Activated naive CD8-positive, alpha-beta T cell treated with anti-CD3 and anti-CD28 coated beads, Interleukin-2, amount 50 U/mL, for 16 hours (primary cell): Measurements from ENCODE around the gene SLC25A11.
A peak's percentile ranks its signal among the peaks of the same experiment; 100 is the strongest.

Experiments
- DNase-seq: peaks from one replicate; pipeline ENCODE4 v3.0.0-alpha.2; 2020; ENCODE audit warnings: low read depth, low spot score

SLC25A11 gene, protein sequence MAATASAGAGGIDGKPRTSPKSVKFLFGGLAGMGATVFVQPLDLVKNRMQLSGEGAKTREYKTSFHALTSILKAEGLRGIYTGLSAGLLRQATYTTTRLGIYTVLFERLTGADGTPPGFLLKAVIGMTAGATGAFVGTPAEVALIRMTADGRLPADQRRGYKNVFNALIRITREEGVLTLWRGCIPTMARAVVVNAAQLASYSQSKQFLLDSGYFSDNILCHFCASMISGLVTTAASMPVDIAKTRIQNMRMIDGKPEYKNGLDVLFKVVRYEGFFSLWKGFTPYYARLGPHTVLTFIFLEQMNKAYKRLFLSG

DNA sequence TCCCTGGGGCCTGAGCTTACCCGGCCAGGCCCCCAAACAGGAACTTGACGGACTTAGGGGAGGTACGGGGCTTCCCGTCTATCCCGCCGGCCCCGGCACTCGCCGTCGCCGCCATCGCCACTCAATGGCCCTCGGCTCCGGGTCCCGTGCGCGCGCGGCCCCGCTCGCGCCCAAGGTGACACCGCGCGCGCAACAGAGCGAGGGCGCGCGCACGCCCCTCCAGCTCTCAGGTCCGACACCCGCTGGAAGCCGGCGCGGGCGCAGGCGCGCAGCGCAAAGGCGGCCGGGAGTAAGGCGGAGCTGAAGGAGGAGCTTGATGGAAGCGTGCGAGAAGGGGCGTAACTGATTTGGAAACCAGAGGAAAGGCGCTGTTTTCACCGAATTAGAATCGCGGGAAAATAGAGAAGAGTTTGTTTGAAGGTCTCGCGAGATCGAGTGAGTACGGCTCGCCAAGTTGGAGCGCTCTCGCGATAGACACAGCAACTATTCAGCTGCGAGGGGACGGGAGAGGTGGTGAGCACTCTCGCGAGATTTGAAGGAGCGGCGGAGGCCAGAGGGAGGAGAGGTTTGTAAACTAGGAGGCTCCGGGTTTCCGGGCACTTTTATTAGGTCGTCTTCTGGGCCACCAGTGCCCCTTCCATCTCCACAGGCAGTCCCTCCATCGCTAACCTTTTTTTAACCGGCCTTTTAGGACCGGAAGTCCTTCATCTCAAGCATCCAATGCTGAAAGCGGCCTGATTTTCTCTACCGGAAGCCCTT is at the start of gene SLC25A11, which contains the start of gene RNF167:
SLC25A11 (minus strand) TSS at position 251 of the 759 bp plus-strand sequence; CDS start at position 115, 136 bp downstream.
RNF167 (plus strand) TSS at position 473 of the 759 bp plus-strand sequence. CDS start 642 bp downstream, outside the sequence.
- DNase-seq = peak; percentile 94

DNA sequence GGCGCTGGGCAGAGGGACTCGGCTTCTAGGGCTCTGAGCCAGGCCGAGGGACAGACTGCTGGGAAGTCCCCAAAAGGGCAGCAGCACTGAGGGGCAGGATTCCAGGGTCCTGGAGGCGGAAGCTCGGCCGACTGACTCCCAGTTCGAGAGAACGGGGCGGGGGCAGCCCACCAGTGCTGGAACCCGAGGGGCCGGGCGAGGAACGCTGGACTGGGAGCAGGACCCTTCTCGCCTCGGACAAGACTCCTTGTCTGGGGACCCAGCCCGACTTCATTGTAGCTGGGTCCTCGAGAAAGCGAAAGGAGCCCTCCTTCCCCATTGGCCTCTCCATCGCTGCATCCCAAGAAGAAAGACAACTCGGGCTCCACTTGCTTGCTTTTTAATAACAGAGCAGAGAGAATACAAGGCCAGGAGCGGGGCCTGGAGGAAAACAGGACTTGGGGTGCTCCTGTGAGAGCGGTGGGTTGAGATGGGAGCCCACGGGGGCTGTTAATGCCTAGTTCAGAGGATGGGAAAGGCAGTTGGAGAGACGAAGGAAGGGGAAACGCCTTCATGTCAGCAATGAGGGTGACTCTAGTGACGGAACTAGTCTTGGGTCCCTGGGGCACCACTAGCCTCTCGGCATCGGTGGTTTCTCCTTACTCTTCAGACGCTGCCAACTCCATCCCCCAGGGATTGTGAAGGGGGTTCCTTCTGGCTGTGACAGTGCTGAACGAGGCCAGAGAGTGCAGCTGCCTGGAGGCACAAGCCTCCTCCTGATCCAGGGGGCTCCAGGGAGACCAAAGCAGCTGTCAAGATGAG is 48.1 kb upstream of the SLC25A11 start:
- DNase-seq = no peak

DNA sequence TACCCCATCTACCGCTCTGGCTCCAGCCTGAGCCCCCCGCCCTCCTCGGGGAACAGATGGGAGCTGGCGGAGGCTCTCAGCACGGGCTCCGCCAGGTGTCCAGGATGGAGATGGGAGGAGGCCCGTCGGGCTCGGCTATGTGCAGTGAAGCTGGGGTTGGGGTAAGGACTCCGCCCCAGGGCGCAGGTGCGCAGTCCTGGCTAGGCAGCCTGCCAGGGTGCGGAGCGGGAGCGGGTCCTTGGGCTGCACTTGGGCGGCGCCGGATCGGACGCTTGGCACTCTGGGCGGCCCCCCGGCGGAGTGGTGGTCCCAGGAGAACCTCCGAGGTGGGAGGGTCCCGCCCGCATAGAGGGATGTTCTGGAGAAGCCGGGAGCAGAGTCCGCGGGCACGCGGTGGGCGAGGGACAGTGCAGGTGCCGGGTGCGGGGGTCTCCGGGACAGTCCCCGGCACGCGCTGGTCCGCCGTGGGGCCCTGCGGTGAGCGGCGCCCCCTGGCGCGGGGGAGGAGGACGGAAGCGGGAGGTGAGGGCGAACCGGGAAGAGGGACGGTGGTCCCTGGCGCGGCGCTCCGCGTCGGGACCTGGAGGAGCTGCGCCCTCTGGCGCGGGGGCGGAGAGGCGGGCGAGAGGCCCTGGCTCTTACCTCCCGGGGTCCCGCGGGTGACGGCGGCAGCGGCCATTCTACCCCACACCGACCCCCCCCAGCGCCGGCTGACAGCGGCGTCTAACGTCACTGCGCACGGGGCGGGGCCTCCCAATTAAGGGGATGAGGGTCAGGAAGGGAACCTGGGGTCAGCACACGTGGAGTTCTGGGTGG is 47.3 kb upstream of the SLC25A11 start, which contains the start of gene CAMTA2:
CAMTA2 (minus strand) TSS at position 725 of the 816 bp plus-strand sequence. CDS start 1,453 bp downstream, outside the sequence.
- DNase-seq = peak; percentile 76

DNA sequence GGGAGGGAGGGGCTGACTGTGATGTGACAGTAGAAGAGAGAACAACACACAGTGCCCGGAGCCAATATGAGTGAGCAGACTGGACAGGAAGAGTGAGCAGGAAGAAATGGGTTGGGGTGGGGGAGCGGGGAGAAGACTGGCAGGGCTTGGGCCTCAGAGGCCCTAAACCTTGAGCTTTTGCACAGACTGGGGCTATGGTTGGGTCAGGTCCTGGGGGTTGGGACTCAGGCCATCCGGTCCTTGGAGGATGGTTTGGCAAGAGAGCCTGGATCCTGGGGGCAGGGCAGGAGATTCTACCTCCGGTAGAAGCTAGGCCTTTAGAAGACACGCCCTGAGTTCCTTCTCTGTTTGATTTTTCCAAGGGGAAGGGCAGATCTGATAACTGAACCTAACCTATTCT is 46.6 kb upstream of the SLC25A11 start:
- no peak for DNase-seq

DNA sequence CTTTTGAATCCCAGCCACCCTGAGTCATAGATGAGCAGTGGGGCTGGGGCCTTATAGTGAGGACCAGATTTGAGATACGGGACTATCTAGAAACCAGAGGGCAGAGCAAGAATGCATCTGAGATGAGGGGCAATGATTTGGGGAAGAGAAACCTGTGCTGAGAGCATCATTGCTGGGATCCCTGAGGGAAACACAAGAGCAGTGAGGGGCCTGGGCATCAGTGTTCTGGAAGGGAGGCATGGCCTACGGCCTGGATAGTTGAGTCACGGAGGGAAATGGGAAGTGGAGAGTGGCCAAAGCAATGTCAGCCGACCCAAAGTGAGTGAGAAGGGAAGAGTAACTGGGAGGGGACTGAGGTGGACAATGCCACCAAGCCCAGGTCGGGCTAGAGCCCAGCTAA is 42.5 kb upstream of the SLC25A11 start:
- no peak for DNase-seq

DNA sequence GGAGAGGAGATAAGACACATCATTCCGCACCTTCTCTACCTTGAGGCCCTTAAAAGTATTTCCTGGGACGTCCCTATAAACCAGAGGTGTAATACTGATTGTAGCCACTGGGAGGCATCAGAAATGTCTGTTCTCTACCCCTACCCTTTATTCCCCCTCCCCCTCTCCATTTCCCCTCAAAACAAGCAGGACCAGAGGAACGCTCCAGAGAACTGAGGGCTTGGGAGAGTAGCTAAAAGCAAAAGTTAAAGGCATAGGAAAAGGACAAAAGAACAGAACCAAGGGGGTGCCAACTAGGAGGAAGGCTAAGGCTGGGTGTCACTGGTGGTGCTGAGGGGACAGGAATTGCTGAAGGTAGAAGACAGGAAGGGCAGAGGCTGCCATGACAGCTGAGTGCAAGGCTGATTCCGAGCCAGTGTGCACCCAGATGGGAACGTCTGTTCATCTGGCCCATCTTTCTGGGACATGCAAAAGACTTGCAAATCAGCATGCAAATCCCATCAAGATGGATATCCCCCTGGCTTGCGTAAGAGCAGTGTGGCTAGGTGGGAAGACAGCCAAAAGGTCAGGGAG is 40.9 kb upstream of the SLC25A11 start:
- no peak for DNase-seq

DNA sequence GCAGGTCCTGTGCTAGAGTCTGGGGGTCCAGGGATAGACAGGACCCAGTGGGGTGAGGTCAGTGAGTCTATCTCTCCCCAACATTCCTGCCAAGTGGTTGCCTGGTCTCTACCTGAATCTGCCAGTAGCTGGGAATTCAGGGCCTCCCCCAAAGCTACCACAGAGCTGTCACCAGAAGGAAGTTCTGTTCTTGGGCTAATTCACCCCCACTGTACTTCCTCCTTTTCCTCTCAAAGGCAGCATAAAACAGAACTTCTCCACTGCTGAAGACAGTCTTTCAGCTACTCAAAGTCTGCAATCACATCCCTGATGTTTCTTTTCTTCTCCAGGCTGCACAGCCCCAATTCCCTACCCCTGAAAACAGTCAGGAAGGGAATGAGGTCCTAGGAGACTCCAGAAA is 38.9 kb upstream of the SLC25A11 start:
- no peak for DNase-seq

DNA sequence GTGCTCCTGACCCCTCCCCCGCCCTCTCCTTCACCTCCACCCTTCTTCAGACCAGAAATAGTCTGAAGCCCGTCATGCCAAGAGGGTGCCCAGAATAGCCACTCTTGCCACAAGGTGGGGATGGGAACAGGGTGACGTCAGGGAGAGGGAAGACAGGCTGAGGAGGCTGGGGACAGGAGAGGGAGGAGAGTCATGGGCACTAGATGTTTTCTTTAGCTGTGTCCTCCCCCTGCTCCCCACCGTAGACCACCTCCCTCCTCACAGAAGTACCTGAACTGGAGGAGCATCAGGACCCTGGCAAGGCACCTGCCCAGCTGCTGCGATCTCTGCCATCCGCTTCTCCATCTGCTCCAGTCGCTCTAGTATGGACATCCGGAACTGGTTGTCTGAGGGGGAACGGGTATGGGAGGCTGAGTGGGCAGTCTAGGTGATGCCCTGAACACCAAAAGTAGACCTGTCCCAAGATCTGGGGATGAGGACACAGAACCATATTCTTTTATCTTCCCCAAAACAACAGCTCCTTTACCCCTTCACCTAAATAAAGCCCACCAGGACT is 34.3 kb upstream of the SLC25A11 start:
- DNase-seq = no peak

DNA sequence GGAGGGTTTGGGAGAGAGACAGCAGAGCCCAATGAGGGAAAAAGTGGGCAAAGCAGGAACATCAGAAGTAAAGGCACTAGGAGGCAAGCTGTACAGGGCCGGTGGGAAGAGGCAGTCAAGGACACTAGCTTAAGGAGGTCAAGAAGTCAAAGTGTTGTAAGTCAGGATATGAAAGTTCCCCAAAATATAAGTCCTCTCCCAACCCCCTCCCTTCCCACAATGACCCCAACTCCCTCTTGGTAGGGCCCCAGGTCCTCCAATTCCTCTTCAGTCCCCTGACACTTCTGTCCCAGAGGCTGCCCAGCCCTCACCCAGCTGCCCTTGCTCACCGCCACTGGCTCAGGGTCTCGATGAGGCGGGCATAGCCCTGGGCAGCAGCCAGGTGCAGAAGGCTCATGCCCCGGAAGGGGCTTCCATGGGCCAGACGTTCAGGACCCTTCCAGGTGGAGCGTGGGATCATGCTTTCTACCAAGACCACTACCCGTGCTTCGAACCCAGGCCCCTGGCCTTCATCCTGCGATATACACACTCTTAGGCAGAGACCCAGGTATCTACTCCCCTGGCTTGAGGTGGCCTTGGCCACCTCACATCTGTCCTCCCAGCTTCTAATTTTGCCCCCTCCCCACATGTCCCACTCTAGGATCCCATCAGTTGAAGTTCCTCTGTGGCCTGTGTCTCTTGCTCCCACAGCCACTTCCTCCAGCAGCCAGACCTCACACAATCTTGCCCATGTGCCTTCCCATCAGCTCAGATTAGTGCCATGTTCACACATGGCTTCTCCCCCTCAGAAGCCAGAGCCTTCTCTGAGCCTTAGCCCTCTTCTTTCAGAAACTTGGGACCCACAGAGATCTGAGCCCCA is 33.6 kb upstream of the SLC25A11 start:
- DNase-seq = no peak

DNA sequence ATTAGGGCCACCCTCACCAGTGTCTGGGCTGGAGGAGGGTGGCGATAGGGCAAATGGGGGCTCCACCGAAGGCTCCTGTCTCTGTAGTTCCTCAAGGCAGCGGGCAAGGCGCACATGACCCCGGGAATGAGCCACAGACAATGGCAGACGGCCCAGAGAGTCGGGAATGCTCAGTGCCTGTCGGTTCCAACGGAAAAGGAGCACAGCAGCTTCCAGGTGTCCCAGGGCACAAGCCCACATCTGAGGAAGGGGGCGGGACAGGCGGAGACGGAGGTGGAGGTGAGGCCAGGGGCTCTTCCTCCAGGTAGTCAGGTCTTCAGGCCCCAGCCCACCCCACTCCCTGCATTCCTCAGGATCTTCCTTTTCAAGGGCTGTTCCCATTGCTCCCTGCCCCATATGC is 32.9 kb upstream of the SLC25A11 start:
- no peak for DNase-seq

DNA sequence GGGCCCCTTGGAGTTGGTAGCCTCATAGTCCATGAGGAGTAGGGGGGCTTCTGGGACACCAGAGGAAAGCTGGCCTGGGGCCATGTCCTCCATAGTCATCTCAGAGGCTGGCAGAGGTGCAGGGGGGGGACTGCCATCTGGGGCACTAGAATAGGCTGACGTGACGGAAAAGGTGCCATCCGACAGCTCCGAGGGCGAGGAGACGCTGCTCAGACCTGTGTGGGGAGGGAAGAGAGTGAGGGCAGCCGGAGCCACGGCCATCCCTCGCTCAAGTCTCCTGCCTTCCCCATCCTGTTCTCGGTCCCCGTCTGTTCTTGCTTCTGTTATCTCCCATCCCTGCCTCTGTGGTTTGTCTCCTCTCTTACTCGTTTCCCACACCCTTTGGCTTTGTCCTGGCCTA is 32.5 kb upstream of the SLC25A11 start:
- DNase-seq = no peak

DNA sequence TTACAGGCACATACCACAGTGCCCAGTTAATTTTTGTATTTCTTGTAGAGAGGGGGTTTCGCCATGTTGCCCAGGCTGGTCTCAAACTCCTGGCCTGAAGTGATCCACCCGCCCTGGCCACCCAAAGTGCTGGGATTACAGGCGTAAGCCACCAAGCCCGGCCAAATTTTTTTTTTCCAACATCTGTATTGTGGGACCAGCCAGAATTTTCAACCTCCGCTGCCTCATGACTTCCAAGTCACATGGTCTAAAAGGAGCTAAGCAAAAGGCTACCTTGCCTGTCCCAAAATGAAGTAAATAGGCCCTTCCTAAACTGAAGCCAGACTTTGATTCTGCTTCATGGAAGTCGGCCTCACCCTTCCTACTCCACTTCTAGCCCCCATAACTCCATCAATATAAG is 32.0 kb upstream of the SLC25A11 start:
- DNase-seq = no peak

DNA sequence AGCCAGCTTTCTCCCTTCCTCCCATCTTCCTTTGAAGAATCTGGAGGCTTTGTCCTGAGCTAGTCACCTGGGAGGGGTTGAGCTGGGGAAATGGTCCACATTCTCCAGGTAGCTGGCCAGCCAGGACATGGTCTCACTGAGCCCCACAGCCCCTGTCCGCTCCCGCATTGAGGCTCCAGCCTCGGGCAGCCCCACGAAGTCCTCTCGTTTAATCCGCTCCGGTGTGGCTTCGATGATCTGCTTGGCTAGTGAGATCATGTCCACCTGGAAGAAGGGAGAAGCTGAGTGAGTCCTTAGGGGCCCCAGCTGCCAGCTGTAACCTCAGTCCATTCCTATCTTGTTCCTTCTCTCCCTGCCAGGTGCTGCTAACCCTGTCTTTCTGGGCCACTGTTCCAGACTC is 30.4 kb upstream of the SLC25A11 start:
- no peak for DNase-seq

DNA sequence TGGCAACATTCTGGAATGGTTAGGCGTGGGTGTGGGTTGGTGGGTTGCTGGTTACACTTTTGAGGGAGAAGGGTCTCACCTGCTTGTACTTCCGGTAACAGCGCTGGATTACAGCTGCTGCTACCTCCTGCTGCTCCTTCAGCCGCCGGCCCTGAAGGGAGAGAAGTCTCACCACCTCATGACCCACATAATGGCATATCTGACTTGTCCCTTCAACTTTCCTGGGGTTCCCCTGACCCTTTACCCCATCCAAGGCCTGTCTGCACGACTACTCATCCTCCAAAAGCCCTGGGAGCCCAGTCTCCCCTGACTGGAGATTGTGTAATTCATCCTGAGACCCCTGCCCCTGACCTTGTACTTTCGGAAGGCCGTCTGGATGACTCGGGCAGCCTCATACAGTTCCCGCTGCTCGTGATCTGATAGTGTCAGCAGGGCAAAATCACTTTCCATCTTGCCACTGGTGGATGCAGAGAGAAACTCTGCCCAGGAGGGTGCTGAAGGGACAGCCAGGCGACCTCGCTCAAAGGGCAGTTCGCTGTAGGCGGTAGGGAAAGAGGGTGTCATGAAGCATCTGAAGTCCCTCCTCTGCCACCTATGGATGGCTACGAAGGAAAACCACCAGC is 29.8 kb upstream of the SLC25A11 start:
- no peak for DNase-seq

DNA sequence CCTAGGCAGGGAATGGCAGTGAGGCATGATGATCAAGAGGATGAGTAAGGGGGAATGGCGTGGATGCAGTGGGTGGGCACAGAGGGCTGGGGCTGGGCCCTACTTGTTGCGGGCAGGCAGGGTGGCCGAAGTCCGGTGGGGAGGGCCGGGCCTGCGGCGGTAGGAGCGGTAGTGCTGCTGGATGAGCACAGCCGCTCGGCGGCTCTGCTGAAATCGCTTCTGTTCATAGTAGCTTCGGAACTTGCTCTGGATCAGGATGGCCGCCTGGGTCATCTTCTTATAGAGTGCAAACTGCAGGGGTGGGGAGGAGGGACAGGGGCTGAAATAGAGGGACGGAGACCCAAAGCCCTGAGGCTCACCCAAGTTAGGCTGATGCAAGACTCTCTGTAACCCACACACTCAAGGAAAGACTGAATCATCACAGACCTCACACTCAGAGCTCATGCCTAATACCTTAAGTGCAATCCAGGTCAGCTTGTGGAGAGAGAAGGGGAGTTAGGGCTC is 29.3 kb upstream of the SLC25A11 start:
- DNase-seq = no peak

DNA sequence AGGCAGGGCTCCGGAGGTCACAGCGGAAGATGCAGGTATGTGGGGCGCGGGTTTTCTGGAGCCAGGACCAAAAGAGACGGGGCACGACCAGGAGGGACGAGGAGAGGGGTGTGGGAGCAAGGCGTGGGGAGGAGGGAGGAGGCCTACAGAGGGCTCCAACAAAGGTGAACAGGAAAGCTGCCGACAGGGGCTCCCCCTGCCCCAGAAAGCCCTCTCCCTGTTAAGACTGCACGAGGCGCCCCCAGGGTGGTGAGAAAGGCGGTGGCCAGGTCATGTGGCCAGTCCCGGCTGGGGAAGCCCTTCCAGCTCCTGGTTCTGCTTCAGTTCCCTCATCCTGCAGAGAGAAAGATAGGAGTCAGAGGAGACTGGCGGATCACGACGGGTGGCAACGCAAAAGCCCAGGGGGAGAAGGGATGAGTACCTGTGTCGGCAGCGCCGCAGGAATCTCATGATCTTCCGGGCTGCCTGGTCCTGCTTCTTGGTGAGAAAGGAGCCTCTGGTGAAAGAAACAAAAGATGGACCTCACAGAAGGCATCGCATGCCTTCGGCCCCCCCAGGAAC is 28.7 kb upstream of the SLC25A11 start:
- no peak for DNase-seq

DNA sequence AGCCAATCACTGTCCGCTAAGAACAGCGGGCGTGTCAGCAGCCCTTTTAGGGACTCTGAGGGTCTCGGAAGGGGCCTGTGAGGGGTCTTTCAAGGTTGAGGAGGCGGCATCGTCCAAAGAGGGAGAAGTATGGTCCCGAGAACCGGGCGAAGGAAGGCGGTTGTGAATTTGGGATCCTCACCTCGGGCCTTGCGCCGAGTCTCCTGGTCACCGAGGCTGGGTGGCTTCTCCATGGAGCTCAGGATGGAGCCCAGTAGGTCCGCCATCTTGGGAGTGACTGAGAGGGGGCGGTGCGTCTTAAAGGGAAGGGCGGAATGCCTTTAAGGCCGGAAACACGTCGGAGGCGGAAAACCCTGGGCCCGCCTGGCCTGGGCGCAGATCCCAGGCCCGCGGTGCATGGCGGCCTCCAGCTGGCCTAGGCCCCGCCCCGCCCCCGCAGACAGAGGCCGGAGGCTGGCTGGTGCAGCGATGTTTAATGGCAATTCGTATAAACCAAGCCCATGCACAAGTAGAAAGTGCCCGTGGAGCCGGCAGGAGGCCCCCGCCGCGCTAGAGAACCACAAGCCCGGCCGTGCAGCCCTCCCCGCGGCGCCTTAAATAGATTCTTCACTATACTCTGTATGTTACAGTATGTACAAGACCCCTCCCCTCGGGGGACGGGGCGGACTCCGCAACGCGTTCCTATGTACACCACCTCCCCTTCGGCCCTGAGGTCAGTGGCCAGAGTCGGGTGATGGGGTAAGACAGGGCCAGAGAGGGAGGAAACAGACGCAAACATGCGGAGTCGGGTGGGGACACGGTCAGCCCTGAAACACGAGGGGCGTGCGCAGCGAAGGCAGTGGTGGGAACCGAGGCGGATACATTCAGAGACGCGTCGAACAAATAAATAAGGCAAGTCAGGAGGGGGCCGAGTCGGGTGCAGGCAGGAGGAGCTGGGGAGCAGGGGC is 28.0 kb upstream of the SLC25A11 start, which contains the start of gene SPAG7:
SPAG7 (minus strand) TSS at position 279 of the 947 bp plus-strand sequence; CDS start at position 266, 13 bp downstream.
- DNase-seq = peak; percentile 83
